Ishikawa (cell line): Measurements from ENCODE around the gene CCKAR.
A peak's percentile ranks its signal among the peaks of the same experiment; 100 is the strongest.

ENCODE experiments used
- CEBPB ChIP-seq: IDR thresholded peaks from 2 replicates; pipeline ENCODE4 v1.6.1; 2012
- CREB1 ChIP-seq: IDR thresholded peaks from 2 replicates; pipeline ENCODE4 v1.6.1; 2012; ENCODE audit warnings: low read depth
- EGR1 ChIP-seq: IDR thresholded peaks from 2 replicates; pipeline ENCODE4 v1.6.1; 2012
- EP300 ChIP-seq: IDR thresholded peaks from 2 replicates; pipeline ENCODE4 v1.6.1; 2012; ENCODE audit warnings: borderline replicate concordance
- FOXM1 ChIP-seq: IDR thresholded peaks from 2 replicates; pipeline ENCODE4 v1.6.1; 2012; ENCODE audit warnings: low read depth, borderline replicate concordance
- MAX ChIP-seq: IDR thresholded peaks from 2 replicates; pipeline ENCODE4 v1.6.1; 2012
- NFIC ChIP-seq: IDR thresholded peaks from 2 replicates; pipeline ENCODE4 v1.6.1; 2012
- RAD21 ChIP-seq: IDR thresholded peaks from 2 replicates; pipeline ENCODE4 v1.6.1; 2012; ENCODE audit warnings: low read depth
- REST ChIP-seq: IDR thresholded peaks from 2 replicates; pipeline ENCODE4 v1.6.1; 2012; ENCODE audit warnings: low read depth, mild to moderate bottlenecking
- TAF1 ChIP-seq: IDR thresholded peaks from 2 replicates; pipeline ENCODE4 v1.6.1; 2012; ENCODE audit warnings: low read depth, mild to moderate bottlenecking
- TCF12 ChIP-seq: IDR thresholded peaks from 2 replicates; pipeline ENCODE4 v1.6.1; 2012; ENCODE audit warnings: low read depth
- TEAD4 ChIP-seq: IDR thresholded peaks from 2 replicates; pipeline ENCODE4 v1.6.1; 2012
- USF1 ChIP-seq: IDR thresholded peaks from 2 replicates; pipeline ENCODE4 v1.6.1; 2012
- YY1 ChIP-seq: IDR thresholded peaks from 2 replicates; pipeline ENCODE4 v1.6.1; 2012; ENCODE audit warnings: low read depth
- ZBTB7A ChIP-seq: IDR thresholded peaks from 2 replicates; pipeline ENCODE4 v1.6.1; 2012; ENCODE audit warnings: low read depth

Gene CCKAR

GRCh38 chr4:26463386-26463785 lies 26.9 kb downstream of the CCKAR start:
- TF ChIP-seq CEBPB (no peak), FOXM1 (no peak), USF1 (no peak), YY1 (no peak), RAD21 (no peak), NFIC (no peak), CREB1 (no peak), ZBTB7A (no peak), MAX (no peak), EGR1 (no peak), TAF1 (no peak), REST (no peak), EP300 (no peak), TEAD4 (no peak), TCF12 (no peak)

GRCh38 chr4:26462874-26463273 lies 27.4 kb downstream of the CCKAR start:
- TF ChIP-seq CREB1 (no peak), EGR1 (no peak), EP300 (no peak), TAF1 (no peak), TCF12 (no peak), TEAD4 (no peak), NFIC (no peak)

GRCh38 chr4:26459756-26460530 lies 30.3 kb downstream of the CCKAR start:
- TF ChIP-seq TAF1 = no peak
- TF ChIP-seq ZBTB7A = no peak

GRCh38 chr4:26459054-26459755 lies 31.1 kb downstream of the CCKAR start:
- TF ChIP-seq FOXM1 = no peak
- TF ChIP-seq MAX = no peak
- TF ChIP-seq ZBTB7A = no peak
- TF ChIP-seq EP300 = no peak
- peak; percentile 83 for TF ChIP-seq RAD21
- TF ChIP-seq TAF1 = no peak

GRCh38 chr4:26458157-26458561 lies 32.1 kb downstream of the CCKAR start:
- TF ChIP-seq REST (no peak), FOXM1 (no peak), RAD21 (no peak), MAX (no peak)

- TF ChIP-seq YY1 = no peak
- TF ChIP-seq CREB1 = no peak
- TF ChIP-seq REST = no peak
- no peak for TF ChIP-seq EP300
- no peak for TF ChIP-seq RAD21
- TF ChIP-seq USF1 = no peak
- no peak for TF ChIP-seq ZBTB7A
- no peak for TF ChIP-seq TCF12
- no peak for TF ChIP-seq TAF1
- TF ChIP-seq TEAD4 = no peak
Observed at GRCh38 chr4:26457412-26457811, 32.9 kb downstream of the CCKAR start.
